ENCODE data around the gene NIPBL. TPM values are rescaled to one million over a fixed set of nuclear protein-coding genes. Genes with fewer than 3 reads are reported as not detected.
"Not testable (repeated sequence)": the region's sequence is repeated elsewhere in the genome, so short reads cannot be mapped to it uniquely, and the experiment has no call there.

The NIPBL gene
- total RNA-seq, 1 donor from 2014 or later = 67.3 TPM

DNA sequence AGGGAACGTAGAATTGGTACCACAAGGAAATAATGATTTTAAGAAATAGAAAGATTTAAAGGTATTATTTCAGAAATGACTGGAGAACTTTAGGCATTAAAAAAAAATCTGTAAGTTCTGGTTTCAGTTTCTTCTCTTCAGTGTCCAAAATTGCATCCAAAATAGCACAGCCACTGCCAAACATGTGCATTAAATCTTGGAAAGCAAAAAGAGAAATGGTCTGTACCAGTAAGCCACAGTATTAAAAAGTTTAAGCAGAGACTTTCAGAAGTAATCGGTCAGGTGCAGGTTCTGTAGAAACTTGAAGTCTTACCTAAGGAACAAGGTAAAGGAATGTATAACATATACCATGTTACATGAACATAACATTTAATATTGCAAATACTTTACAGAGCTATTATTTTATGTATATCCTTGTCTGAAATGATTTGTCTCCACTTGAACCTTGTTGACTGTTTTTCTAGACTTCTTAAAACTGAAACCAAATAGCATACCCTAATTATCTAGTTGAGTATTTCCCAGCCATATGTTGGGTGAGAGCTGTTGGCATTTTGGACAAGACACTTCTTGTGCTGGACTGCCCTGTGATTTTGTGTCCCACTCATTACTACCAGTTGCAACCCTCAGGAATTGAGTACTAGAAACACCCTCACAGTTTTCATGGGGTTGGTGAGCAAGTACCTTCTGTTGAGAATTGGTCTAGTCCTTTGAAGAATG lies 32.1 kb downstream of the NIPBL start:
- no peak for TF ChIP-seq CTCF (IDR thresholded peaks at IDR 0.05)
- H3K27me3 ChIP-seq (ENCODE audit: low read depth) = no peaks in the 10 kb centered on the region
- no peaks in the 10 kb centered on the region for H3K9me3 ChIP-seq
- peaks cover 29% of the 10 kb centered on the region for H3K4me1 ChIP-seq
- ATAC-seq (no peak), DNase-seq (no peak)
- intact Hi-C loops (cut with DNase I) = no loop called here
- H3K4me3 ChIP-seq = no peak overlapping the region
- H3K27ac ChIP-seq = no peak overlapping the region
- no peaks in the 10 kb centered on the region for H3K36me3 ChIP-seq

DNA sequence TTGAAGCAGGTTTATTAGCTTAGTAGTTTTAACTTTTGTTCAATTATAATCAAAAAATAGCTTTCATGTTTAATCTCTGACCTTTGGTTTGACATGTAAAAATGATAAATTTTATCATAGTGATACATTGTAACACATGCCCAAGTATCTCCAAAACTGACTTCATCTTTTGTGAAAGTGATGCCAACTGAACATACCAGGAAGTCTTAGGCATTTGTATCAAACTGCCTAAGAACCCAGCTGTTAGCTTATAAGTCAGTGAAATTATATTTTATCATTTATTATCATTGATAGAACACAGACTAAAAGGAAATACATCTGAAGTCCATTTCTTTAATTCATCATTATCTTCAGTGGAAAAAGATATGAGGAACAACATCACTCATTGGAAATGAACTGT lies 39.1 kb downstream of the NIPBL start:
- intact Hi-C loops (cut with DNase I) = no loop called here
- no peak for ATAC-seq

DNA sequence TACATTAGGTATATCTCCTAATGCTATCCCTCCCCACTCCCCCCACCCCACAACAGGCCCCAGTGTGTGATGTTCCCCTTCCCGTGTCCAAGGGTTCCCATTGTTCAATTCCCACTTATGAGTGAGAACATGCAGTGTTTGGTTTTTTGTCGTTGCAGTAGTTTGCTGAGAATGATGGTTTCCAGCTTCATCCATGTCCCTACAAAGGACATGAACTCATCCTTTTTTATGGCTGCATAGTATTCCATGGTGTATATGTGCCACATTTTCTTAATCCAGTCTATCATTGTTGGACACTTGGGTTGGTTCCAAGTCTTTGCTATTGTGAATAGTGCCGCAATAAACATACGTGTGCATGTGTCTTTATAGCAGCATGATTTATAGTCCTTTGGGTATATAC lies 40.0 kb downstream of the NIPBL start:
- H3K9me3 ChIP-seq; H3K27me3 ChIP-seq (ENCODE audit: low read depth); intact Hi-C loops (cut with DNase I); ATAC-seq; H3K36me3 ChIP-seq; H3K4me1 ChIP-seq; H3K27ac ChIP-seq; H3K4me3 ChIP-seq; DNase-seq: not testable (repeated sequence)

More for the DNA sequence above, 39.1 kb downstream of the NIPBL start:
- Histone ChIP-seq H3K27me3 (ENCODE audit: low read depth) (no peaks in the 10 kb centered on the region), H3K36me3 (no peaks in the 10 kb centered on the region), H3K4me3 (no peak overlapping the region), H3K9me3 (no peaks in the 10 kb centered on the region), H3K4me1 (no peaks in the 10 kb centered on the region), H3K27ac (no peak overlapping the region)
- no peak for TF ChIP-seq CTCF (IDR thresholded peaks at IDR 0.05)
- DNase-seq = no peak

DNA sequence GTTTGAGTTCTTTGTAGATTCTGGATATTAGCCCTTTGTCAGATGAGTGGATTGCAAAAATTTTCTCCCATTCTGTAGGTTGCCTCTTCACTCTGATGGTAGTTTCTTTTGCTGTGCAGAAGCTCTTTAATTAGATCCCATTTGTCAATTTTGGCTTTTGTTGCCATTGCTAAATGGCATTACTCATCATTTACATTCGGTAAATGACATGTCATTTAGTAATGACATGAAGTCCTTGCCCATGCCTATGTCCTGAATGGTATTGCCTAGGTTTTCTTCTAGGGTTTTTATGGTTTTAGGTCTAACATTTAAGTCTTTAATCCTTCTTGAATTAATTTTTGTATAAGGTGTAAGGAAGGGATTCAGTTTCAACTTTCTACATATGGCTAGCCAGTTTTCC lies 40.8 kb downstream of the NIPBL start:
- not testable (repeated sequence) for H3K9me3 ChIP-seq, H3K36me3 ChIP-seq, ATAC-seq

DNA sequence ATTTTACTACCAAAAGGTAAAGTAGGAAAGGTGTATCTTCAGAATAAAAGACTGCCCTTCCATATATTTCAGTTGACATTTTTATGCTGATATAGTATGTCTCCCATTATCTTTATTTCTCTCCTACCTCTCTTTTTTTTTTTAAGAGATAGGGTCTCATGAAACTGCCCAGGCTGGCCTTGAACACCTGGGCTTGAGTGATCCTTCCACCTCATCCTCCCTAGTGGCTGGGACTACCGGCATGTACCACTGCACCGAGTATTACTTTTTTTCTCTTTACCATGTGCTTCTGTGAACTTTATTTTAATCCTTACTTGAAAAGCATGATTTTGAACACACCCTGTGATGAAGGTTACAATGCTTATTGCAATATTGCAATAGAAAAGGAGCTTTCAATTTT lies 42.7 kb downstream of the NIPBL start:
- Histone ChIP-seq H3K4me3 (no peak overlapping the region), H3K27ac (no peak overlapping the region), H3K9me3 (no peaks in the 10 kb centered on the region), H3K36me3 (no peaks in the 10 kb centered on the region), H3K27me3 (ENCODE audit: low read depth) (no peaks in the 10 kb centered on the region), H3K4me1 (no peaks in the 10 kb centered on the region)
- ATAC-seq = no peak
- intact Hi-C loops (cut with DNase I) = no loop called here
- no peak for TF ChIP-seq CTCF (IDR thresholded peaks at IDR 0.05)
- no peak for DNase-seq

More for the DNA sequence above, 40.8 kb downstream of the NIPBL start:
- H3K27me3 ChIP-seq (ENCODE audit: low read depth); H3K27ac ChIP-seq; intact Hi-C loops (cut with DNase I); DNase-seq; H3K4me1 ChIP-seq; H3K4me3 ChIP-seq: not testable (repeated sequence)

DNA sequence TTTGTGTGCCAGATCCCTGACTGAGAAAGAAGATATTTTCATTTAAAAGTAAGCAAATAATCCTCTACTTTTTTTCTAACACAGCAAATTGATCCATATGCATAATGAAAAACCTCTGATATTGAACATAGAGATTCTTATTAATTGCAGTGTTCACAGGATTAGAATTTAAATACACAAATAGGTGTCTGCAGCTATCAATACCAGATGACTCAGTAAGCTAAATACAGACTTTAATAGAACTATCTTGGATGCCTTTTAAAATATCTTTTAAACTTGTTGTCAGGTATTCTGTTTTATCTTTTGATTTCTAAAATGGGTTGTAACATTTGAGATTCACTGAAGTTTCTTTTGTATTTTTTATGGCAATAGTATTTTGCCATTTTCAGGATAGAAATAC lies 43.1 kb downstream of the NIPBL start:
- Histone ChIP-seq H3K4me3 (no peak overlapping the region), H3K4me1 (no peaks in the 10 kb centered on the region), H3K9me3 (no peaks in the 10 kb centered on the region), H3K27me3 (ENCODE audit: low read depth) (no peaks in the 10 kb centered on the region), H3K36me3 (no peaks in the 10 kb centered on the region), H3K27ac (no peak overlapping the region)
- TF ChIP-seq CTCF (IDR thresholded peaks at IDR 0.05) = no peak
- intact Hi-C loops (cut with DNase I) = no loop called here
- ATAC-seq (no peak), DNase-seq (no peak)

All from lower lobe of right lung (tissue), 2 donors.